Measurements from ENCODE around the gene TRIM45. TPM values are rescaled to one million over a fixed set of nuclear protein-coding genes. Genes with fewer than 3 reads are reported as not detected.

Gene TRIM45
- total RNA-seq, 3 donors from 2014 or later (not counting 1 experiment from before 2014, with no cell fraction given), result 0.33 to 1.2 (median 0.77) TPM

GRCh38 chr1:117069220-117069844, 52.2 kb downstream of the TRIM45 start:
- no peak for DNase-seq
- 90% methylated on average over 4 of the region's 4 CpGs for WGBS (ENCODE audit: insufficient coverage)
- H3K27ac ChIP-seq (ENCODE audit: low read length), result no peak overlapping the region
- no peaks in the 10 kb centered on the region for H3K9me3 ChIP-seq (ENCODE audit: control insufficient read depth, insufficient read depth, low read length)
- TF ChIP-seq CTCF (IDR thresholded peaks at IDR 0.05), result no peak
- no peaks in the 10 kb centered on the region for H3K27me3 ChIP-seq (ENCODE audit: control insufficient read depth, insufficient read depth, low read length)
- Mint-ChIP-seq H3K27me3 (ENCODE audit: low read depth in 2 of 2) (no peaks in the 10 kb centered on the region), H3K36me3 (no peaks in the 10 kb centered on the region), H3K9me3 (no peaks in the 10 kb centered on the region), H3K4me3 (no peak overlapping the region), H3K27ac (no peak overlapping the region), H3K4me1 (peaks cover 0 to 6% of the 10 kb centered on the region in 2 donors)
- no peak for ATAC-seq
- H3K36me3 ChIP-seq (ENCODE audit: control insufficient read depth, insufficient read depth, low read length), result peaks cover 2% of the 10 kb centered on the region
- H3K4me3 ChIP-seq (ENCODE audit: low read length), result no peak overlapping the region
- intact Hi-C loops (cut with micrococcal nuclease), result no loop called here
- H3K4me1 ChIP-seq (ENCODE audit: control insufficient read depth, insufficient read depth, low read length), result no peaks in the 10 kb centered on the region

GRCh38 chr1:117068580-117068979, 53.0 kb downstream of the TRIM45 start:
- H3K4me3 Mint-ChIP-seq, result no peak overlapping the region
- Histone ChIP-seq H3K27ac (ENCODE audit: low read length) (no peak overlapping the region), H3K27me3 (ENCODE audit: control insufficient read depth, insufficient read depth, low read length) (no peaks in the 10 kb centered on the region), H3K36me3 (ENCODE audit: control insufficient read depth, insufficient read depth, low read length) (peaks cover 2% of the 10 kb centered on the region), H3K9me3 (ENCODE audit: control insufficient read depth, insufficient read depth, low read length) (no peaks in the 10 kb centered on the region), H3K4me3 (ENCODE audit: low read length) (no peak overlapping the region), H3K4me1 (ENCODE audit: control insufficient read depth, insufficient read depth, low read length) (no peaks in the 10 kb centered on the region)
- WGBS (ENCODE audit: insufficient coverage), result 95% methylated on average over 4 of the region's 5 CpGs
- intact Hi-C loops (cut with micrococcal nuclease), result no loop called here
- H3K36me3 Mint-ChIP-seq, result no peaks in the 10 kb centered on the region
- H3K27ac Mint-ChIP-seq, result no peak overlapping the region
- DNase-seq, result no peak
- no peaks in the 10 kb centered on the region for H3K9me3 Mint-ChIP-seq
- H3K27me3 Mint-ChIP-seq (ENCODE audit: low read depth in 2 of 2), result no peaks in the 10 kb centered on the region
- no peak for TF ChIP-seq CTCF (IDR thresholded peaks at IDR 0.05)
- peak in 1 of 3 donors; percentile 43 for ATAC-seq
- H3K4me1 Mint-ChIP-seq, result peaks cover 0 to 6% of the 10 kb centered on the region in 2 donors

GRCh38 chr1:117067533-117068370, 53.8 kb downstream of the TRIM45 start:
- DNase-seq, result peak in 1 of 2 donors; percentile 63
- intact Hi-C loops (cut with micrococcal nuclease), result loop anchor here (1.0 kb wide), 1 partner anchor 61 kb away; no protein-coding TSS in a partner anchor
- H3K4me1 Mint-ChIP-seq, result peaks cover 0 to 6% of the 10 kb centered on the region in 2 donors
- Histone ChIP-seq H3K4me3 (ENCODE audit: low read length) (no peak overlapping the region), H3K4me1 (ENCODE audit: control insufficient read depth, insufficient read depth, low read length) (no peaks in the 10 kb centered on the region), H3K9me3 (ENCODE audit: control insufficient read depth, insufficient read depth, low read length) (no peaks in the 10 kb centered on the region), H3K36me3 (ENCODE audit: control insufficient read depth, insufficient read depth, low read length) (peaks cover 2% of the 10 kb centered on the region), H3K27me3 (ENCODE audit: control insufficient read depth, insufficient read depth, low read length) (no peaks in the 10 kb centered on the region), H3K27ac (ENCODE audit: low read length) (no peak overlapping the region)
- peak; percentile 65 for TF ChIP-seq CTCF (IDR thresholded peaks at IDR 0.05)
- WGBS (ENCODE audit: insufficient coverage), result 80% methylated on average over 6 of the region's 6 CpGs
- no peaks in the 10 kb centered on the region for H3K36me3 Mint-ChIP-seq
- H3K4me3 Mint-ChIP-seq, result no peak overlapping the region
- ATAC-seq, result peak; percentile 73 to 96 (median 94)
- H3K9me3 Mint-ChIP-seq, result no peaks in the 10 kb centered on the region
- H3K27ac Mint-ChIP-seq, result no peak overlapping the region
- no peaks in the 10 kb centered on the region for H3K27me3 Mint-ChIP-seq (ENCODE audit: low read depth in 2 of 2)

Data from natural killer cell (primary cell).